Naive thymus-derived CD8-positive, alpha-beta T cell (primary cell): ENCODE results near the gene DPM3. TPM values are rescaled to one million over a fixed set of nuclear protein-coding genes. Genes with fewer than 3 reads are reported as not detected.
A peak's percentile ranks its signal among the peaks of the same experiment; 100 is the strongest.

ENCODE experiments used
- ATAC-seq, 2 donors: fragments of 150-1000 bp; cut with Tn5 transposase in 1 of 2; sonication (Bioruptor Pico), chemical (Tn5 transposase) in 1 of 2; 1 replicate in 1 of 2; 2 replicates in 1 of 2; pipeline ENCODE4 v1.10.0; 2021; ENCODE audit warnings: mild to moderate bottlenecking in 2 of 2, moderate library complexity in 2 of 2
- POLR2A ChIA-PET: fragments of 350-600 bp; sonication (Branson Sonifier 250); formaldehyde crosslinking; loops from one replicate; lab custom pipeline; 2021; ENCODE audit warnings: antibody characterized with exemption; lab: Charles Lee
- DNase-seq, 10 donors: peaks; one replicate each; pipeline versions ENCODE4 v3.0.0 to v3.0.0-alpha.2; 2020 to 2022
- H3K27ac Mint-ChIP-seq, 10 donors: one replicate each; pipeline ENCODE4 v1.8.0; 2020 to 2022; ENCODE audit warnings: mild to moderate bottlenecking in 10 of 10, mixed read lengths in 10 of 10, moderate library complexity in 4 of 10, inconsistent platforms in 1 of 10
- H3K27me3 Mint-ChIP-seq, 5 donors: one replicate each; pipeline ENCODE4 v1.8.0; 2021 to 2022; ENCODE audit warnings: mixed read lengths in 5 of 5
- H3K36me3 Mint-ChIP-seq, 3 donors: one replicate each; pipeline ENCODE4 v1.8.0; 2020 to 2022; ENCODE audit warnings: mixed read lengths in 3 of 3, mild to moderate bottlenecking in 2 of 3, inconsistent platforms in 1 of 3
- H3K4me1 Mint-ChIP-seq, 4 donors: one replicate each; pipeline ENCODE4 v1.8.0; 2021 to 2022; ENCODE audit warnings: mixed read lengths in 4 of 4
- H3K4me3 Mint-ChIP-seq, 10 donors: one replicate each; pipeline ENCODE4 v1.8.0; 2020 to 2022; ENCODE audit warnings: mild to moderate bottlenecking in 10 of 10, mixed read lengths in 10 of 10, moderate library complexity in 6 of 10, inconsistent platforms in 1 of 10
- H3K9me3 Mint-ChIP-seq, 9 donors: one replicate each; pipeline ENCODE4 v1.8.0; 2020 to 2022; ENCODE audit warnings: mixed read lengths in 9 of 9, mild to moderate bottlenecking in 3 of 9, inconsistent platforms in 1 of 9, moderate library complexity in 1 of 9
- polyA plus RNA-seq, 3 donors: library from polyadenylated mRNA; unstranded; fragments of 300-500 nt; fragmentation: Illumina TruSeq; gene quantifications; one replicate each; pipeline ENCODE4 v1.2.3, GENCODE V29; 2021
- total RNA-seq, 8 experiments: library from RNA in 2 of 8; stranded (reverse) in 2 of 8; gene quantifications; one replicate each; pipeline ENCODE4 v1.2.3 and lab custom pipeline; 2021 to 2026

The DPM3 gene
- total and polyA plus RNA-seq, 5 experiments from 2014 or later = 45.2 to 159 (median 103) TPM

DNA sequence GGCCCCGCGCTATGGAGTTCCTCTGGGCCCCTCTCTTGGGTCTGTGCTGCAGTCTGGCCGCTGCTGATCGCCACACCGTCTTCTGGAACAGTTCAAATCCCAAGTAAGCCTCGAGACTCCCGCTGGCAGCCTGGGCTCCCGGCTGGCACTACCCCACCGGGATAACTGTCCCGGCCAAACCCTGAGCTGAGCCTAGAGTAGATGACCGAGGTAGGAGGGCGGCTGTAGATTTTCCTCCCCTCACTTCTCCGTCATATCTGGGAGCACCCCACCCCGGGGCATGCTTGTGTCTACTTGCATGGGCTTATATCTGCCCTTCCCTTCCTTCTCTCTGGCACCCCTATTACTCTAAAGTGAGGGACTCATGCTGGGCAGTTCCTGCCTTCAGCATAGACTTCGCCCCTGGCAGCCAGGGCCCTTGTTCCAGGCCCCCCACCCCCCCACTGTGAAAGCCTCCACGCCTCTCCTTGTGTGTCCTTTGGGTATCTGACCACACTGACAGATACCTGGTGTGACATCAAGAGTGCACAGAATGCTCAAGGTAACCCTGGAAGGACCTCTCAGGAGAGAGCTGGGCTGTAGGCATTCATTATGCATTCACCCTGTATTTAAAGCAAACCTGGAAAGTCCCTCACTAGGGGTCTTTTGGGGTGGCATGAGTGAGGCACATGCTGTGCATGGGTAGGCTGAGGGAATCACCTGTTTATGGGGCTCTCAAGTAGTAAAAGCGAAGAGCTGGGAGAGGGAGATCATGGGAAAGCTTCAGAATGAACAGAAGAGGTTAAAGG, 12.2 kb downstream of the DPM3 start:
- ATAC-seq = peak in 1 of 2 donors; percentile 28
- H3K4me3 Mint-ChIP-seq = peak overlapping the region; percentile 82 to 95 (median 87)
- peak overlapping the region; percentile 67 to 92 (median 87) for H3K27ac Mint-ChIP-seq
- POLR2A ChIA-PET = interaction anchor here (0.6 to 3.1 kb wide), 8 partner anchors 9 to 66 kb away, joined by 3 to 10 read pairs (median 4); partner anchors contain the start of genes DPM3 and KRTCAP2
- H3K4me1 Mint-ChIP-seq = peaks cover 31 to 43% (median 41%) of the 10 kb centered on the region in 4 donors
- no peak for DNase-seq
- peaks cover 0 to 14% (median 2%) of the 10 kb centered on the region in 5 donors for H3K27me3 Mint-ChIP-seq
- peaks cover 0 to 8% (median 0%) of the 10 kb centered on the region in 3 donors for H3K36me3 Mint-ChIP-seq
- no peaks in the 10 kb centered on the region for H3K9me3 Mint-ChIP-seq

GRCh38 chr1:155127105-155127966, 13.0 kb downstream of the DPM3 start, which contains the start of gene EFNA1:
Gene EFNA1 (plus strand): TSS chr1:155127876. CDS start chr1:155127978, 102 bp downstream.
- peaks cover 0 to 14% (median 2%) of the 10 kb centered on the region in 5 donors for H3K27me3 Mint-ChIP-seq
- no peaks in the 10 kb centered on the region for H3K9me3 Mint-ChIP-seq
- DNase-seq (peak in 9 of 10 donors; percentile 22 to 65 (median 47)), ATAC-seq (peak; percentile 33 to 70)
- peaks cover 29 to 43% (median 41%) of the 10 kb centered on the region in 4 donors for H3K4me1 Mint-ChIP-seq
- H3K4me3 Mint-ChIP-seq = peak within 1 kb of the TSS; percentile 84 to 97 (median 90)
- peaks cover 0 to 4% (median 0%) of the 10 kb centered on the region in 3 donors for H3K36me3 Mint-ChIP-seq
- POLR2A ChIA-PET = interaction anchor here (0.5 to 3.1 kb wide), 4 partner anchors 8 to 132 kb away, joined by 3 to 10 read pairs (median 5); partner anchors contain the start of gene SLC50A1
- H3K27ac Mint-ChIP-seq = peak within 1 kb of the TSS; percentile 67 to 92 (median 87)

GRCh38 chr1:155126556-155127104, 13.7 kb downstream of the DPM3 start:
- peak overlapping the region in 9 of 10 donors; percentile 15 to 91 (median 74) for H3K27ac Mint-ChIP-seq
- H3K4me1 Mint-ChIP-seq = peaks cover 26 to 43% (median 41%) of the 10 kb centered on the region in 4 donors
- H3K36me3 Mint-ChIP-seq = peaks cover 0 to under 1% (median 0%) of the 10 kb centered on the region in 3 donors
- DNase-seq (peak in 8 of 10 donors; percentile 26 to 72 (median 36)), ATAC-seq (peak; percentile 59 to 71)
- H3K9me3 Mint-ChIP-seq = no peaks in the 10 kb centered on the region
- POLR2A ChIA-PET = interaction anchor here (0.5 to 3.1 kb wide), 3 partner anchors 8 to 132 kb away, joined by 4 to 10 read pairs (median 6); partner anchors contain the start of gene SLC50A1
- H3K4me3 Mint-ChIP-seq = peak overlapping the region; percentile 84 to 97 (median 90)
- peaks cover 0 to 14% (median 2%) of the 10 kb centered on the region in 5 donors for H3K27me3 Mint-ChIP-seq

DNA sequence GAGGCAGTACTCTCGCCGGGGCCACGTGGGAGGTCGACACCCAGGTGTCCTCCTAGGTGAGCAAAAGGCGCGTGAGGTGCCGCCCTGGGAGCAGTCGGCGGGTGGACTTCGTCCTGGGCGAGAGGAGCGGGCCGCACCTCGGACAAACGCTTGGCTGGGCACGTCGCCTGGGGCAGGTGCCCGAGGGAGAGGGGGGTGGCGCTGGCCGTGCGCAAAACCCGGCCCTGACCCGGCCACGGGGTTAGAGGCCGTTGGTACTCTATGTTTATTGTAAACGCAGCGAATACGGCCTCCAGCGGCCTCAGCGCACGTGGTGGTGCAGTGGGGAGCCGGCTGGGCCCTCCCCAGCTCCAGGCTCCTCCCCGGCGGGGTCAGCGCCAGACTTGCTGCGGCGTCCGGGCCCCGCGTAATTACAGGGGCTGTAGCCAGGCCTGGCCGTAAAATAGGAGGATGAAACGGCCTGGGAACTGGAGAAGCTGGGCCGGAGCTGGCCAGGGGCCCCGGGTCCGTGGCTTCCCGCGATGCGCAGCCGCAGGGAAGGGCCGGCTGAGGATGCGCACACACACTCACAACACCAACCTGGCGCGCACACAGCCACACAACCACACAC, 14.3 kb downstream of the DPM3 start:
- Mint-ChIP-seq H3K9me3 (no peaks in the 10 kb centered on the region), H3K27ac (peak overlapping the region in 3 of 10 donors; percentile 24 to 60 (median 59)), H3K36me3 (no peaks in the 10 kb centered on the region), H3K4me1 (peaks cover 26 to 43% (median 39%) of the 10 kb centered on the region in 4 donors), H3K27me3 (peaks cover 0 to 14% (median 2%) of the 10 kb centered on the region in 5 donors), H3K4me3 (peak overlapping the region; percentile 33 to 97 (median 58))
- ATAC-seq (no peak), DNase-seq (no peak)
- POLR2A ChIA-PET = interaction anchor here (0.6 to 3.1 kb wide), 5 partner anchors 9 to 491 kb away, joined by 3 to 10 read pairs (median 5); partner anchors contain the start of gene SLC50A1

DNA sequence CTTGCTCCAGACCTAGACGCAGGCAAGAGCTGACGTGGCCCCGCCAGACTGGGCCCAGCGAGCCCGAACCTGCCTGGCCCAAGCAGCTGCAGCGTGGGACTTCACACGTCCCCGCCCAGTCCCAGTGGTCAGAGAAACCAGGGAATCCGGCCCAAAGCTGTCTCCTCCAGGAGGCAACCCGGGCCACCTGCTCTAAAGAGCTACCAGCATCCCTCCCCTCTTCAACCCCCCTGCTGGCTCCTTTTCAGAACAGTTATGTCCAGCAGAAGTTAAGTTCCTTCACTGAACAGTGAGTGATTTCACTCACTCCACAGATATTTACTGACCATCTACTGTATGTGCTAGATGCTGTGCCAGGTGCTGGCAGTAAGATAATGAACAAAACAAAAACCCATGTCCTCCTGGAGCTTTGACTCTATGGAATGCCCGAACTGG, 14.8 kb downstream of the DPM3 start:
- Mint-ChIP-seq H3K9me3 (no peaks in the 10 kb centered on the region), H3K4me3 (peak overlapping the region in 9 of 10 donors; percentile 15 to 84 (median 39)), H3K4me1 (peaks cover 22 to 39% (median 34%) of the 10 kb centered on the region in 4 donors), H3K27ac (peak overlapping the region in 3 of 10 donors; percentile 24 to 60 (median 59)), H3K36me3 (no peaks in the 10 kb centered on the region), H3K27me3 (peaks cover 0 to 12% (median 2%) of the 10 kb centered on the region in 5 donors)
- POLR2A ChIA-PET = interaction anchor here (0.6 to 1.8 kb wide), 4 partner anchors 10 to 491 kb away, joined by 3 to 6 read pairs (median 4); partner anchors contain the start of gene SLC50A1
- ATAC-seq (no peak), DNase-seq (no peak)

DNA sequence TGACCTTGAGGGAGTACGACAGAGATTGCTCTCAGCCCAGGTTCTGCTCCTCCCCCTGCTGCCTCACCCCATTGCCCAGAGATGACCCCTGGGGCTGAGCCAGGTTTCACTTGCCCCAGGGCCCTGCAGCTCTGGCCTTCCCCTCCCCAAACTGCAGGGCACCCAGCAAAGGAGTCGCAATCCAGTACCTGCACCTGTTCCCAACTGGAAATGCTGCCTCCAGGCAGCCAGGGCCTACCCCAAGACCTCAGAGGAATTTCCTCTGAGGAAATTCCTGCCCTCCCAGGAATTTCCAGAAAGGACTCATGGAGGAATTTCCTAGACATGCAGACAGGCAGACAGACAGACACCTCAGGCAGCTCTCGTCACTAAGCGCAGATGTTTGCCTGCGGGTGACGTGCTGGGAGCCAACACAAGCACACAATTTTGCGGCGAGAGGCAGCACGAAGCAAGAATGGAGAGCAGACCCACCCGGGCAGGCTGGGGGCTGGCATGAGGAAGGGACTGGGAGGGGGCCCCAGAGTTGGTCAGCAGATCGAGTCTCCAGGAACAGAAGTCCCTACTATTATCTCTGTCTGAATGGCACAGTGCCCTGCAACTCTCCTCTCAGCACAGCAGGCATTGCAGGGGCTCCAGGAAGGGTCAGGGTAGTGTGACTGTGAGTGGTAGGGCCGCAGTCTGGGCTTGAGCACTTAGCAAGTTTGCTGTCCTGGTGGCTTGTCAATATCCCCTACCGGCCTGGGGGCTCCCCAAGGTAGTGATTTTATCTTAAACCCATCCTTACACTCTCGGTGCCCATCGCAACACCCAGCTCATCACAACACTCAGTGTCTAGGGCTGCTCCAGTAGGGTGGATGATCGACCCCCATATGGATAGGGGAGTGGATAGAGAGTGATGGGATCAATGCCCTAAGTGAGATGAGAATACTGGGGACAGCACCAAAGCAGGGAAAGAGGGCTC, 15.5 kb downstream of the DPM3 start:
- Mint-ChIP-seq H3K36me3 (no peaks in the 10 kb centered on the region), H3K27ac (no peak overlapping the region), H3K9me3 (no peaks in the 10 kb centered on the region), H3K4me3 (peak overlapping the region in 2 of 10 donors; percentile 10 to 45), H3K27me3 (peaks cover 0 to 11% (median 2%) of the 10 kb centered on the region in 5 donors), H3K4me1 (peaks cover 21 to 32% (median 29%) of the 10 kb centered on the region in 4 donors)
- ATAC-seq (no peak), DNase-seq (no peak)
- POLR2A ChIA-PET = interaction anchor here (1.3 to 1.4 kb wide), 2 partner anchors 10 to 11 kb away, joined by 5 to 7 read pairs; partner anchors contain the start of gene SLC50A1

GRCh38 chr1:155123801-155124200, 16.5 kb downstream of the DPM3 start:
- H3K4me3 Mint-ChIP-seq = no peak overlapping the region
- peaks cover 0 to 13% (median 2%) of the 10 kb centered on the region in 5 donors for H3K27me3 Mint-ChIP-seq
- no peak for DNase-seq
- no peaks in the 10 kb centered on the region for H3K36me3 Mint-ChIP-seq
- H3K27ac Mint-ChIP-seq = no peak overlapping the region
- POLR2A ChIA-PET = interaction anchor here (0.6 to 1.4 kb wide), 2 partner anchors 12 to 897 kb away, joined by 3 to 7 read pairs; partner anchors contain the start of gene SLC50A1
- ATAC-seq = no peak
- H3K9me3 Mint-ChIP-seq = no peaks in the 10 kb centered on the region
- H3K4me1 Mint-ChIP-seq = peaks cover 15 to 22% (median 20%) of the 10 kb centered on the region in 4 donors

DNA sequence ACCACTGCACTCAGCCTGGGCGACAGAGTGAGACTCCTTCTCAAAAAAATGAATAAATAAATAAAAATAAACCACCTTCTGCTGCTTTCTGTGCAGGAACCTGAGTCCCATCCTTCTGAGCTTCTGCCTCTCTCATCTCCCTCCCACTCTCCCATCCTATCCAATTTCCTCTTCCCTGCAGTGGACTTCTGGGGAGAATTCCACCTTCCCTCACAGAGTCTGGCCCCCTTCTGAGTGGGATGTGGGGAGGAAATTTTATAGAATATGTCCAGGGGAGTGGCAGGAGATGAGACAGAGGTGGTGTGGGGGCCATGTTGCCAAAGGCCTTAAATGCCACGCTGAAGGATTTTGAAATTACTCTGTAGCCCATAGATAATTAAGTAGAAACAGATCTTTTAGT, 18.0 kb downstream of the DPM3 start:
- H3K36me3 Mint-ChIP-seq = no peaks in the 10 kb centered on the region
- DNase-seq (no peak), ATAC-seq (no peak)
- H3K27ac Mint-ChIP-seq = no peak overlapping the region
- no peak overlapping the region for H3K4me3 Mint-ChIP-seq
- H3K27me3 Mint-ChIP-seq = peaks cover 0 to 7% (median 2%) of the 10 kb centered on the region in 5 donors
- no peaks in the 10 kb centered on the region for H3K9me3 Mint-ChIP-seq
- POLR2A ChIA-PET = interaction anchor here (0.7 kb wide), 1 partner anchor 1437 kb away, joined by 3 read pairs; no protein-coding TSS in a partner anchor
- peaks cover 6 to 10% (median 8%) of the 10 kb centered on the region in 4 donors for H3K4me1 Mint-ChIP-seq

DNA sequence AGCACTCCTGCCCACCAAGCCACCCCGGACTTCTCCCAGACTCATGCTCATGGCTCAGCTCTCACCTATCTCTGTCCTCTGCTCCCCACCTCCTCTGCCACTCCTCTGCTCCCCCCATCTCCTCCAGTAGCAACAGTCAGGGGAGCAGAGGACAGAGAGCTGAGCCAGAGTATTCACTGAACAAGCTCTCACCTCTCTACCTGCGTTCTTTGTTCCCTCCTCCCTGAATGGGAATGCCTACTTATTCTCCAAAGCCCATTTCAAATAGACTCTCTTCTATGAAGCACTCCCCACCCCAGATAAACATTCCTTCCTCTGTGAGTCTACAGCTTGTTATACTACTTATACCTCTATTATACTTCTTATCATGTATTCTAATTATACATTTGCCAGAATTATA, 19.1 kb downstream of the DPM3 start:
- DNase-seq (no peak), ATAC-seq (no peak)
- Mint-ChIP-seq H3K4me3 (no peak overlapping the region), H3K36me3 (no peaks in the 10 kb centered on the region), H3K4me1 (peaks cover 0 to 2% (median under 1%) of the 10 kb centered on the region in 4 donors), H3K27me3 (peaks cover 0 to 3% (median 0%) of the 10 kb centered on the region in 5 donors), H3K27ac (no peak overlapping the region), H3K9me3 (no peaks in the 10 kb centered on the region)
- POLR2A ChIA-PET = interaction anchor here (1.1 kb wide), 1 partner anchor 13 kb away, joined by 4 read pairs; the partner anchor contains the start of gene SLC50A1

DNA sequence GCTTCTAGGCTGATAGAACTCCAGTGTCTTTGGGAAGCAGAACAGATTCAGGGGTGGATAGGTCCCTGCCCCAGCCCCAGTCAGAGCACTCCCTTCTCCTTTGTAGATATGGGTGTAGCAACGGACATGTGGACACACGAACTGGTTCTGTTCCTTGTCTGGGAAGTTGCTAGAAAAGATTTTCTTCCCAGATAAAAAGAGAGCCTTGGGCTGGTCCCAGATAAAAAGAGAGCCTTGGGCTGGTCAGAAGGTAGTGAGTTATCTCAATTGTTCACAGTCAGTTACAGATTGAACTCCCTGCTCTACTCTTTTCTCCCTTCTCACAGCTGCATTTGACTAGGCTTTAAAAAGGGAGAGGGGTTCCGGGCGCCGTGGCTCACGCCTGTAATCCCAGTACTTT, 20.1 kb downstream of the DPM3 start:
- Mint-ChIP-seq H3K4me1 (peaks cover 0 to 2% (median 0%) of the 10 kb centered on the region in 4 donors), H3K27me3 (peaks cover 0 to 3% (median 0%) of the 10 kb centered on the region in 5 donors), H3K4me3 (no peak overlapping the region), H3K36me3 (no peaks in the 10 kb centered on the region), H3K27ac (no peak overlapping the region), H3K9me3 (no peaks in the 10 kb centered on the region)
- POLR2A ChIA-PET = interaction anchor here (0.6 kb wide), 1 partner anchor 63 kb away, joined by 4 read pairs; no protein-coding TSS in a partner anchor
- ATAC-seq = no peak
- no peak for DNase-seq
